OCI-LY7 (cell line): ENCODE data around the gene BLVRB. TPM values are rescaled to one million over a fixed set of nuclear protein-coding genes. Genes with fewer than 3 reads are reported as not detected.
"Not testable (repeated sequence)": the region's sequence is repeated elsewhere in the genome, so short reads cannot be mapped to it uniquely, and the experiment has no call there.

Experiments
- BruUV-seq: library from RNA; stranded (reverse); fragments of 400-500 nt; replicated peaks from 2 replicates; lab custom pipeline; 2021; lab: Mats Ljungman, UMichigan
- CTCF ChIA-PET: fragments of 300-600 bp; sonication (Branson Sonifier 250); formaldehyde crosslinking; loops from one replicate; lab custom pipeline; 2022; ENCODE audit warnings: antibody characterized with exemption; ENCODE audit not compliant: unreplicated experiment; lab: Charles Lee
- POLR2A ChIA-PET: fragments of 300-600 bp; sonication (Branson Sonifier 250); formaldehyde crosslinking; loops from one replicate; lab custom pipeline; 2022; ENCODE audit warnings: antibody characterized with exemption; lab: Charles Lee
- DNase-seq: peaks from one replicate; pipeline ENCODE4 v3.0.0-alpha.2; 2015; ENCODE audit warnings: low spot score
- H2AFZ ChIP-seq: fragments of 200-600 bp; sonication (generic), shearing (Covaris generic); 2 replicates; pipeline ENCODE4 v1.6.1; 2014; ENCODE audit warnings: mild to moderate bottlenecking, antibody characterized with exemption, low read length, moderate library complexity
- H3K27ac ChIP-seq: fragments of 200-600 bp; sonication (generic); 2 replicates; pipeline ENCODE4 v1.5.1; 2014; ENCODE audit warnings: mixed run types, low read depth, mild to moderate bottlenecking, moderate library complexity, low read length, inconsistent platforms; ENCODE audit not compliant: poor library complexity, severe bottlenecking
- H3K36me3 ChIP-seq: fragments of 200-600 bp; sonication (generic); 2 replicates; pipeline ENCODE4 v1.6.1; 2014; ENCODE audit warnings: mild to moderate bottlenecking, antibody characterized with exemption, low read length, moderate library complexity, mixed read lengths; ENCODE audit not compliant: insufficient read depth
- H3K4me1 ChIP-seq: fragments of 200-600 bp; sonication (generic); 2 replicates; pipeline ENCODE4 v1.5.1; 2014; ENCODE audit warnings: mild to moderate bottlenecking, low read length; ENCODE audit not compliant: insufficient read depth, poor library complexity, severe bottlenecking
- H3K4me2 ChIP-seq: fragments of 200-600 bp; sonication (generic); 2 replicates; pipeline ENCODE4 v1.6.1; 2014; ENCODE audit warnings: mild to moderate bottlenecking, low read length
- H3K4me3 ChIP-seq: fragments of 200-600 bp; sonication (generic); 2 replicates; pipeline ENCODE4 v1.5.1; 2014; ENCODE audit warnings: mild to moderate bottlenecking, low read depth, low read length; ENCODE audit not compliant: poor library complexity, severe bottlenecking
- H3K79me2 ChIP-seq: fragments of 200-600 bp; sonication (generic); 2 replicates; pipeline ENCODE4 v1.6.1; 2016; ENCODE audit warnings: low read depth, mild to moderate bottlenecking, low read length, moderate library complexity, mixed read lengths; ENCODE audit not compliant: insufficient read depth
- H3K9me2 ChIP-seq: fragments of 200-600 bp; sonication (generic); 2 replicates; pipeline ENCODE4 v1.6.1; 2016; ENCODE audit warnings: mild to moderate bottlenecking, low read length, mixed read lengths; ENCODE audit not compliant: insufficient read depth
- H3K9me3 ChIP-seq: fragments of 200-600 bp; sonication (generic); 2 replicates; pipeline ENCODE4 v1.6.1; 2014; ENCODE audit warnings: mild to moderate bottlenecking, mixed run types, low read length, mixed read lengths
- H4K20me1 ChIP-seq: fragments of 200-600 bp; sonication (generic); 2 replicates; pipeline ENCODE4 v1.6.1; 2014; ENCODE audit warnings: mild to moderate bottlenecking, antibody characterized with exemption, low read length, moderate library complexity, mixed read lengths; ENCODE audit not compliant: insufficient read depth
- CTCF ChIP-seq: fragments of 200-600 bp; sonication (generic); conservative IDR thresholded peaks from 2 replicates; pipeline ENCODE4 v1.5.1; 2014; ENCODE audit warnings: mild to moderate bottlenecking, antibody characterized with exemption, low read length, moderate library complexity, mixed read lengths
- EZH2phosphoT487 ChIP-seq: fragments of 200-600 bp; sonication (generic); IDR thresholded peaks from 2 replicates; pipeline ENCODE4 v1.6.1; 2018; ENCODE audit warnings: low read depth, borderline replicate concordance, mild to moderate bottlenecking, mixed run types, antibody characterized with exemption, low read length, moderate library complexity, mixed read lengths
- intact Hi-C: fragments of 100-400 bp; cut with micrococcal nuclease; formaldehyde crosslinking; loops from one replicate; pipeline ENCODE4 v1.10.0; 2022; ENCODE audit not compliant: unreplicated experiment
- total RNA-seq, 2 experiments: library from RNA; depleted of rRNA in 1 of 2; stranded (reverse); fragments of >200 nt in 1 of 2; shearing (Covaris generic) in 1 of 2; gene quantifications; 2 replicates each; pipeline ENCODE4 v1.2.3, GENCODE V29; 2014 to 2022

The BLVRB gene
- total RNA-seq, 2 experiments from 2014 or later, result 45.0 to 48.5 TPM

GRCh38 chr19:40438284-40438683, 27.3 kb downstream of the BLVRB start:
- H3K79me2 ChIP-seq, result peaks cover 22% of the 10 kb centered on the region
- intact Hi-C loops, result no loop called here
- H3K4me3 ChIP-seq, result no peak overlapping the region
- no peak for DNase-seq
- CTCF ChIA-PET, result no interaction called here
- BruUV-seq, result no TSS peak
- H3K27ac ChIP-seq, result no peak overlapping the region
- H3K36me3 ChIP-seq, result peaks cover 28% of the 10 kb centered on the region
- POLR2A ChIA-PET, result no interaction called here
- no peak overlapping the region for H3K4me2 ChIP-seq
- H4K20me1 ChIP-seq, result no peaks in the 10 kb centered on the region
- no peaks in the 10 kb centered on the region for H3K9me2 ChIP-seq
- peaks cover 45% of the 10 kb centered on the region for H3K4me1 ChIP-seq
- no peak for TF ChIP-seq CTCF
- no peak for TF ChIP-seq EZH2phosphoT487
- H3K9me3 ChIP-seq, result no peaks in the 10 kb centered on the region
- H2AFZ ChIP-seq, result no peak overlapping the region

DNA sequence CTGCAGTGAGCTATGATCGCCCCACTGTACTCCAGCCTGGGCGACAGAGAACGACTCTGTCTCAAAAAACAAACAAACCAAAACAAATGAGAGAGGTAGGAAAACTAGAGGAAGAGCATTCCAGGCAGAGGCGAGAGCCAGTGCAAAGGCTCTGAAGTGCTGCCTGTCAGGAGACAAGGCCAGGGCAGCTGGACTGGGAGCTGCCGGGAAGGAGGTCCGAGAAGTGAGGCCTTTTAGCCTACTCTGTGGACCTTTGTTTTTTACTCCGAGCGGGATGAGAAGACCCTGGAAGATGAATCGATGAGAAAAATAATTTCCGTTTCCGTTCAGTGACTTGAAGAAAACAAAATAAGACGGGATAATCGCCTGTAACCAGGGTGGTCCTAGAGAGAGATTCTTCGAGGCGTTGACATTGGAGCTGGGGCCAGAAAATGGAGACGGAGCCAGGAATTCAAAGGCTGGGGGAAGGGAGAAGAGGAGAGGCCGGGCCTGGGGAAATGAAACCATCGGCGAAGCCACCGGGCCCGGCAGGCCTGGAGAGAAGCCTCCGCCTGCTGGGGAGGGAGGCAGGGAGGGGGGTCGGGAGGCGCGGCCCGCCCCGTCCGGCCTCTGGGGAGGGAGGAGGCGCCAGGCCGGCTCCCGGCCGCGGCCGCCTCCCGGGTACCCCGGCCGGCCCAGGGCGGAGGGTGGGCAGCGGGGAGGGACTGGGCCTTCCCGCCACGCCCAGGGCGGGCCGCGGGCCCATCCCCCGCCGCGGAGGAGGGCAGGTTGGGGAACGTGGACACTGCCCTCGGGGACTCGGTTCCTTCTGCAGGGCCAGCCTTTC, 31.9 kb downstream of the BLVRB start:
- no peaks in the 10 kb centered on the region for H4K20me1 ChIP-seq
- H2AFZ ChIP-seq, result peak overlapping the region; percentile 99
- H3K36me3 ChIP-seq, result no peaks in the 10 kb centered on the region
- no peaks in the 10 kb centered on the region for H3K9me2 ChIP-seq
- intact Hi-C loops, result no loop called here
- peaks cover 38% of the 10 kb centered on the region for H3K4me1 ChIP-seq
- POLR2A ChIA-PET, result interaction anchor here (0.6 to 1.2 kb wide), 3 partner anchors 12 to 1890 kb away, joined by 3 to 4 read pairs (median 4); partner anchors contain the start of gene BLVRB
- no peaks in the 10 kb centered on the region for H3K9me3 ChIP-seq
- peak overlapping the region; percentile 75 for H3K27ac ChIP-seq
- peak overlapping the region; percentile 89 for H3K4me2 ChIP-seq
- peak overlapping the region; percentile 66 for H3K4me3 ChIP-seq
- TSS peak; percentile 92 for BruUV-seq
- no peaks in the 10 kb centered on the region for H3K79me2 ChIP-seq
- CTCF ChIA-PET, result no interaction called here
- TF ChIP-seq EZH2phosphoT487, result no peak
- TF ChIP-seq CTCF, result no peak
- peak; percentile 77 for DNase-seq

DNA sequence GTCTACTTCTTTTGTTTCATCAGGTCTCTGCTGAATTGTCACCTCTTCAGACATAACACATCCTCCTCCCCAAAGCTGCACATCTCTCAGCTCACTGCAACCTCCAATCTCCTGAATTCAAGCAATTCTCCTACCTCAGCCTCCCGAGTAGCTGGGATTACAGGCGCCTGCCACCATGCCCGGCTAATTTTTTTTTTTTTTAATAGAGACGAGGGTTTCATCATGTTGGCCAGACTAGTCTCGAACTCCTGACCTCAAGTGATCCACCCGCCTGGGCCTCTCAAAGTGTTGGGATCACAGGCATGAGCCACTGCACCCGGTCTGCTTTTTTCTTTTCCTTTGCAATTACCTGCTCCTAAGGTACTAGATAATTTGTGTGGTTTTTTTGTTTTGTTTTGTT, 32.8 kb downstream of the BLVRB start:
- CTCF ChIA-PET, DNase-seq, H3K4me3 ChIP-seq, H3K79me2 ChIP-seq, H3K9me3 ChIP-seq, BruUV-seq, H3K9me2 ChIP-seq, H4K20me1 ChIP-seq, H3K36me3 ChIP-seq, intact Hi-C loops: not testable (repeated sequence)
- peak overlapping the region; percentile 99; the same call in 1 of the 2 replicates for H2AFZ ChIP-seq
- peak overlapping the region; percentile 75 for H3K27ac ChIP-seq
- H3K4me2 ChIP-seq, result peak overlapping the region; percentile 89
- POLR2A ChIA-PET, result interaction anchor here (0.5 to 0.7 kb wide), 3 partner anchors 12 to 154 kb away, joined by 4 to 5 read pairs (median 4); no protein-coding TSS in a partner anchor
- peaks cover 38% of the 10 kb centered on the region for H3K4me1 ChIP-seq
